Measurements from ENCODE around the gene ALOX5.

- TF ChIP-seq CTCF (IDR thresholded peaks at IDR 0.05) (no peak), POLR2A (IDR thresholded peaks at IDR 0.05; ENCODE audit: low read depth) (no peak), POLR2AphosphoS5 (IDR thresholded peaks at IDR 0.05) (no peak)
These were observed 68.6 kb downstream of the ALOX5 start for GRCh38 chr10:45442662-45443061.
